Uterus (tissue), 2 donors: Measurements from ENCODE around the gene SLC4A8.

Experiments used
- POLR2A ChIP-seq, 2 donors: fragments of 450-650 bp; IDR thresholded peaks; one replicate each; pipeline ENCODE4 v1.6.1; 2016; ENCODE audit warnings: antibody characterized with exemption in 2 of 2, mild to moderate bottlenecking in 1 of 2, moderate library complexity in 1 of 2
- TF ChIP-seq, protein P1 (sequence below), 4 experiments: fragments of 200-600 bp in 2 of 4; fragments of 450-650 bp in 2 of 4; sonication (generic) in 2 of 4; IDR thresholded peaks; one replicate each; pipeline ENCODE4 v1.5.1; 2016 to 2019; ENCODE audit warnings: antibody characterized with exemption in 4 of 4, mild to moderate bottlenecking in 2 of 4, moderate library complexity in 1 of 4

DNA sequence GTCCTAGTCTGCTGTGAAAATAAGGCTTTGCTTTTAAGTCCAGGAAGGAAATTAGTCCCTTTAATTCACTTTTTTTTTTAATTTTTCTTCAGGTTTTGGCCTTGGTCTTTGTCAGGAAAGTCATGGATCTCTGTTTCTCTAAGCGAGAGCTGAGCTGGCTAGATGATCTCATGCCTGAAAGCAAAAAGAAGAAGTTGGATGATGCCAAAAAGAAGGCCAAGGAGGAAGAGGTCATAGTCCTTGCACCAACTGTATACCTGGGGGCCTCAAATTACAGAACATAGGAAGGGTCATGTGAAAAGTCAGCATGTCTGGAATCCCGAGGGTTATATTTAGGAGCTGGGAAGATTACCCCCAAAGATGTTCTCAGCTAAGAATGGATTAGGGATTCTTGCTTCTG, 72.3 kb downstream of the SLC4A8 start:
- TF ChIP-seq, protein P1, sequence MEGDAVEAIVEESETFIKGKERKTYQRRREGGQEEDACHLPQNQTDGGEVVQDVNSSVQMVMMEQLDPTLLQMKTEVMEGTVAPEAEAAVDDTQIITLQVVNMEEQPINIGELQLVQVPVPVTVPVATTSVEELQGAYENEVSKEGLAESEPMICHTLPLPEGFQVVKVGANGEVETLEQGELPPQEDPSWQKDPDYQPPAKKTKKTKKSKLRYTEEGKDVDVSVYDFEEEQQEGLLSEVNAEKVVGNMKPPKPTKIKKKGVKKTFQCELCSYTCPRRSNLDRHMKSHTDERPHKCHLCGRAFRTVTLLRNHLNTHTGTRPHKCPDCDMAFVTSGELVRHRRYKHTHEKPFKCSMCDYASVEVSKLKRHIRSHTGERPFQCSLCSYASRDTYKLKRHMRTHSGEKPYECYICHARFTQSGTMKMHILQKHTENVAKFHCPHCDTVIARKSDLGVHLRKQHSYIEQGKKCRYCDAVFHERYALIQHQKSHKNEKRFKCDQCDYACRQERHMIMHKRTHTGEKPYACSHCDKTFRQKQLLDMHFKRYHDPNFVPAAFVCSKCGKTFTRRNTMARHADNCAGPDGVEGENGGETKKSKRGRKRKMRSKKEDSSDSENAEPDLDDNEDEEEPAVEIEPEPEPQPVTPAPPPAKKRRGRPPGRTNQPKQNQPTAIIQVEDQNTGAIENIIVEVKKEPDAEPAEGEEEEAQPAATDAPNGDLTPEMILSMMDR (IDR thresholded peaks at IDR 0.05) = no peak
- no peak for TF ChIP-seq POLR2A (IDR thresholded peaks at IDR 0.05)
